Activated naive CD4-positive, alpha-beta T cell (primary cell): ENCODE results near the gene DACH1.

ENCODE experiments used
- DNase-seq, 4 experiments: peaks; one replicate each; lab custom pipeline; 2025; lab: John Stamatoyannopoulos, UW

DACH1 gene

GRCh38 chr13:71624653-71625600 lies 242.1 kb downstream of the DACH1 start:
- no peak for DNase-seq

GRCh38 chr13:71621174-71622124 lies 245.6 kb downstream of the DACH1 start:
- no peak for DNase-seq

- DNase-seq, result no peak
Measured at GRCh38 chr13:71619096-71619495, 247.9 kb downstream of the DACH1 start.

GRCh38 chr13:71618159-71618558 lies 248.8 kb downstream of the DACH1 start:
- no peak for DNase-seq

- DNase-seq, result no peak
Measured at GRCh38 chr13:71617265-71617664, 249.7 kb downstream of the DACH1 start.

- DNase-seq, result no peak
Measured at GRCh38 chr13:71613066-71613745, 253.8 kb downstream of the DACH1 start.

- no peak for DNase-seq
Measured at GRCh38 chr13:71611292-71611691, 255.7 kb downstream of the DACH1 start.

- no peak for DNase-seq
Measured at GRCh38 chr13:71610876-71611275, 256.1 kb downstream of the DACH1 start.

- DNase-seq, result no peak
Measured at GRCh38 chr13:71609271-71609670, 257.7 kb downstream of the DACH1 start.

GRCh38 chr13:71607575-71607974 lies 259.4 kb downstream of the DACH1 start:
- no peak for DNase-seq

GRCh38 chr13:71606818-71607217 lies 260.2 kb downstream of the DACH1 start:
- no peak for DNase-seq

GRCh38 chr13:71605744-71606143 lies 261.3 kb downstream of the DACH1 start:
- DNase-seq, result no peak

GRCh38 chr13:71603255-71603654 lies 263.7 kb downstream of the DACH1 start:
- no peak for DNase-seq

GRCh38 chr13:71602344-71602743 lies 264.7 kb downstream of the DACH1 start:
- no peak for DNase-seq

GRCh38 chr13:71597150-71597549 lies 269.9 kb downstream of the DACH1 start:
- DNase-seq, result no peak

- DNase-seq, result no peak
Measured at GRCh38 chr13:71596116-71596515, 270.9 kb downstream of the DACH1 start.

- no peak for DNase-seq
Measured at GRCh38 chr13:71593566-71593965, 273.4 kb downstream of the DACH1 start.

- no peak for DNase-seq
Measured at GRCh38 chr13:71591374-71591773, 275.6 kb downstream of the DACH1 start.

GRCh38 chr13:71590654-71591148 lies 276.3 kb downstream of the DACH1 start:
- DNase-seq, result no peak

GRCh38 chr13:71589032-71589431 lies 278.0 kb downstream of the DACH1 start:
- DNase-seq, result no peak

GRCh38 chr13:71587817-71588216 lies 279.2 kb downstream of the DACH1 start:
- no peak for DNase-seq

- no peak for DNase-seq
Measured at GRCh38 chr13:71587193-71587592, 279.8 kb downstream of the DACH1 start.
